ENCODE results near the gene CD163L1.
A peak's percentile ranks its signal among the peaks of the same experiment; 100 is the strongest.
"Not testable (repeated sequence)": the region's sequence is repeated elsewhere in the genome, so short reads cannot be mapped to it uniquely, and the experiment has no call there.

The CD163L1 gene

GRCh38 chr12:7444537-7444936, 584 bp upstream of the CD163L1 start:
- Histone ChIP-seq H3K27me3 (ENCODE audit: control insufficient read depth, insufficient read depth, low read length) (peaks cover 5% of the 10 kb centered on the region), H3K9ac (ENCODE audit: low read depth, low read length) (no peak overlapping the region), H3K9me3 (ENCODE audit: control insufficient read depth, insufficient read depth, low read length) (no peaks in the 10 kb centered on the region), H3K36me3 (ENCODE audit: control insufficient read depth, insufficient read depth, low read length) (no peaks in the 10 kb centered on the region), H3K4me1 (ENCODE audit: control insufficient read depth, insufficient read depth, low read length) (no peaks in the 10 kb centered on the region), H3K4me3 (ENCODE audit: low read depth, low read length) (no peak overlapping the region)

DNA sequence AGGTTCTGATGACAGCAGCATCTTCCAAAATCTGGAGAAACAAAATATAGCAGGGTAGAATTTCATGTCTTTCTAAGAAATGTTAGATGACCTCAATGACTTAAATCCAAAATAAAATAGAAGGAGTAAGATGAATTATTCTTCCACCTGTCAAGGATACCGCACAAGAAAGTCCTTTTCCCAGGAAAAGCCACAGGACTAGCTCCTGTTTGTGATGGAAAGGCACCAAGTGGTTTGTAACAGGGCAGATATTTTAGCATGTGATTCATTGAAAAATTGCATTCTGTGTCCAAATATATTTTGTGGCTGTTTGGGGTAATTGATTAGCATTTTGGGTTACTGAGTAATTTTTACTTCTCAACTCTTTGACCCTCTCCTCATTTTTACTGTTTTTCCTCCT, 2.7 kb downstream of the CD163L1 start:
- Histone ChIP-seq H3K9me3 (ENCODE audit: control insufficient read depth, insufficient read depth, low read length) (no peaks in the 10 kb centered on the region), H3K36me3 (ENCODE audit: control insufficient read depth, insufficient read depth, low read length) (no peaks in the 10 kb centered on the region), H3K9ac (ENCODE audit: low read depth, low read length) (no peak overlapping the region), H3K4me1 (ENCODE audit: control insufficient read depth, insufficient read depth, low read length) (no peaks in the 10 kb centered on the region), H3K27me3 (ENCODE audit: control insufficient read depth, insufficient read depth, low read length) (peaks cover 7% of the 10 kb centered on the region), H3K4me3 (ENCODE audit: low read depth, low read length) (no peak overlapping the region)

GRCh38 chr12:7439579-7440505, 4.1 kb downstream of the CD163L1 start:
- Histone ChIP-seq H3K36me3 (ENCODE audit: control insufficient read depth, insufficient read depth, low read length) (no peaks in the 10 kb centered on the region), H3K4me3 (ENCODE audit: low read depth, low read length) (peak overlapping the region; percentile 64), H3K9me3 (ENCODE audit: control insufficient read depth, insufficient read depth, low read length) (no peaks in the 10 kb centered on the region), H3K27me3 (ENCODE audit: control insufficient read depth, insufficient read depth, low read length) (peaks cover 7% of the 10 kb centered on the region), H3K9ac (ENCODE audit: low read depth, low read length) (no peak overlapping the region), H3K4me1 (ENCODE audit: control insufficient read depth, insufficient read depth, low read length) (no peaks in the 10 kb centered on the region)

- H3K4me3 ChIP-seq (ENCODE audit: low read depth, low read length) = peak overlapping the region; percentile 64
These were observed 5.5 kb downstream of the CD163L1 start for GRCh38 chr12:7438291-7438995.

DNA sequence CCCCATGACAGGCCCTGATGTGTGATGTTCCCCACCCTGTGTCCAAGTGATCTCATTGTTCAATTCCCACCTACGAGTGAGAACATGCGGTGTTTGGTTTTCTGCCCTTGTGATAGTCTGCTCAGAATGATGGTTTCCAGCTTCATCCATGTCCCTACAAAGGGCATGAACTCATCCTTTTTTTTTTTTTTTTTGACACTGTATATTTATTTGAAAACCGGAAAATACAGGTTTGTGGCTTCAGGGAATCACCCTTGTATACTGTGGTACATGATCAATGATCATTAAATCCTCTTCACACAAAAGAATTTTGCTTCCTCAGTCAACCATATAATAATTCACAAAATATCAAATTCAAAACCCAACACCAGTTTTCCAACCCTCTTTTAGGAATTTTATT, 6.5 kb downstream of the CD163L1 start:
- not testable (repeated sequence) for H3K27me3 ChIP-seq (ENCODE audit: control insufficient read depth, insufficient read depth, low read length); H3K9ac ChIP-seq (ENCODE audit: low read depth, low read length); H3K4me1 ChIP-seq (ENCODE audit: control insufficient read depth, insufficient read depth, low read length)

More at GRCh38 chr12:7438291-7438995, 5.5 kb downstream of the CD163L1 start:
- H3K4me1 ChIP-seq (ENCODE audit: control insufficient read depth, insufficient read depth, low read length); H3K36me3 ChIP-seq (ENCODE audit: control insufficient read depth, insufficient read depth, low read length); H3K9ac ChIP-seq (ENCODE audit: low read depth, low read length); H3K27me3 ChIP-seq (ENCODE audit: control insufficient read depth, insufficient read depth, low read length); H3K9me3 ChIP-seq (ENCODE audit: control insufficient read depth, insufficient read depth, low read length): not testable (repeated sequence)

DNA sequence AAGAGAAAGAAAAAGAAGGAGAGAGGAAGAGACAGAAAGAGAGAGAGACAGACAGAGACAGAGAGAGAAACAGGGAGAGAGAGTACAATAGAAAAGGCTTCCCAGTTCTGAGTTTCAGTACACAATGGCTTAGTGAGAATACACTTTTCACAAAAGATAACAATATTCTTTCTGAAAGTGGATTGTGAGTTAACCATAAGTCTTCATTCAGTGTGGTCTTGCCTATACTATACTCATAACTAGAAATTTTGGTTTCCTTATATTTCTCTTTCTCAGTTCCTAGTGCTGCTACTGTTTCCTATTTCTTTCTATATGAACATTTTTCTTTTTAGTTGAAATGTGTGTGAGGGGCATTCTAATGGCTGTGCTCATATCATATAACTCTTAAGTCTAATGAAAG, 9.3 kb downstream of the CD163L1 start:
- no peak overlapping the region for H3K4me3 ChIP-seq (ENCODE audit: low read depth, low read length)
- H3K9ac ChIP-seq (ENCODE audit: low read depth, low read length) = no peak overlapping the region
- H3K36me3 ChIP-seq (ENCODE audit: control insufficient read depth, insufficient read depth, low read length) = no peaks in the 10 kb centered on the region
- H3K9me3 ChIP-seq (ENCODE audit: control insufficient read depth, insufficient read depth, low read length) = no peaks in the 10 kb centered on the region
- H3K27me3 ChIP-seq (ENCODE audit: control insufficient read depth, insufficient read depth, low read length) = peaks cover 2% of the 10 kb centered on the region
- peaks cover 6% of the 10 kb centered on the region for H3K4me1 ChIP-seq (ENCODE audit: control insufficient read depth, insufficient read depth, low read length)

More for the DNA sequence above, 6.5 kb downstream of the CD163L1 start:
- not testable (repeated sequence) for H3K9me3 ChIP-seq (ENCODE audit: control insufficient read depth, insufficient read depth, low read length); H3K36me3 ChIP-seq (ENCODE audit: control insufficient read depth, insufficient read depth, low read length); H3K4me3 ChIP-seq (ENCODE audit: low read depth, low read length)

DNA sequence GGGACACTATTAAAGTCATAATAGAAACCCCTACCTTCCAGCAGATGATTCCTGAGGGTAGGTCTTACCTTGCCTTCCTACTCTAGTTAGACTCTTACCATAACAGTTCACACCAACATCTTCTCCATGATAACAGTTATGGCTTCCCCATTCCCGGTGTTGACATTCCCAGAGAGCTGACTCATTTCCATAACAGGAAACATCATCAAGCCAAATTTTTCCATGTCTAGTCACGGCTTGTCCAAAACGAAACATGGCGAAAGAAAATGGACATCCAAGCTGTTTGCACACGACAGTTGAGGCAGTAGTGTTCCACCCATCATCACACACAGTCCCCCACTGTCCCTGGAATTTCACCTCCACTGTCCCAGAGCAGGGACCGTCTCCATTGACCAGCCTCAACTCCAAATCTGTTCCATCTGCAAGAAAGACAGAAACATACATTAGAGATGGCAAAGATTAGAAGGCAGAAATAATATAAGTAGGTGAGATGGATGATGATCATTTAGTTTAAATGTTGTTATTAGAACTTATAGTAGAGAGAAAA, 10.6 kb downstream of the CD163L1 start:
- no peaks in the 10 kb centered on the region for H3K27me3 ChIP-seq (ENCODE audit: control insufficient read depth, insufficient read depth, low read length)
- H3K4me3 ChIP-seq (ENCODE audit: low read depth, low read length) = no peak overlapping the region

DNA sequence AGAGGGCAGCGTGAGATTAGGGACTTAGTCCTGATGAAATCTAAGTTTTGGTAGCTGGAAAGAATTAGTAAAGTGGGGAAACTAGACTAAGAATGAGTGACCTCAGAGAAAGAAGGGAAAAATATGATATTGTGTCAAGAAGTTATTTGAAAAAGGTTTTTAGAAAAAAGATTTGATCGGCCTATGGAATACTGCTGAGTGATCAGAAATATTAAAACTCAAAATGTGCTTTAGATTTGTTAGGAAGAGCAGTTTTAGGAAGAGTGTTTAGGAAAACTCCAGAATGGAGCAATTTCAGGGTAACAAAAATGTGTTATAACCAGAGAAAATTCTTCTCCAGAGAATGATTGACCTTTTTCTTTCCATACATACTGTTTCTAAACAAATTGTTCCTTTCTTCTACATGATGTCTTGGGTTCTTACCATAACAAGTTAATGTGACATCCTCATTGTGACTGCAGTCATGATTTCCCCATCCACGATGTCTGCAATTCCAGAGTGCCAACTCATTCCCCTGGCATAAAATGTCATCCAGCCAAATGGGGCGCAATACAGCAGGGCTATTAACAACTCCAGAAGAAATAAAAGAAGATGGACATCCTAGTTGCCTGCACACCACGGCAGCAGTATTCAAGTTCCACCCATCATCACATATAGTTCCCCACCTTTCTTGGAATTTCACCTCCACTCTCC, 11.8 kb downstream of the CD163L1 start:
- Histone ChIP-seq H3K4me1 (ENCODE audit: control insufficient read depth, insufficient read depth, low read length) (peaks cover 6% of the 10 kb centered on the region), H3K36me3 (ENCODE audit: control insufficient read depth, insufficient read depth, low read length) (no peaks in the 10 kb centered on the region), H3K4me3 (ENCODE audit: low read depth, low read length) (no peak overlapping the region), H3K9ac (ENCODE audit: low read depth, low read length) (no peak overlapping the region), H3K27me3 (ENCODE audit: control insufficient read depth, insufficient read depth, low read length) (no peaks in the 10 kb centered on the region), H3K9me3 (ENCODE audit: control insufficient read depth, insufficient read depth, low read length) (no peaks in the 10 kb centered on the region)

More for the DNA sequence above, 10.6 kb downstream of the CD163L1 start:
- H3K9ac ChIP-seq (ENCODE audit: low read depth, low read length) = no peak overlapping the region
- H3K4me1 ChIP-seq (ENCODE audit: control insufficient read depth, insufficient read depth, low read length) = peaks cover 6% of the 10 kb centered on the region
- no peaks in the 10 kb centered on the region for H3K36me3 ChIP-seq (ENCODE audit: control insufficient read depth, insufficient read depth, low read length)
- H3K9me3 ChIP-seq (ENCODE audit: control insufficient read depth, insufficient read depth, low read length) = no peaks in the 10 kb centered on the region

GRCh38 chr12:7411343-7411742, 32.6 kb downstream of the CD163L1 start:
- peaks cover 8% of the 10 kb centered on the region for H3K4me1 ChIP-seq (ENCODE audit: control insufficient read depth, insufficient read depth, low read length)
- H3K9ac ChIP-seq (ENCODE audit: low read depth, low read length) = no peak overlapping the region
- H3K9me3 ChIP-seq (ENCODE audit: control insufficient read depth, insufficient read depth, low read length) = no peaks in the 10 kb centered on the region
- H3K4me3 ChIP-seq (ENCODE audit: low read depth, low read length) = no peak overlapping the region
- H3K36me3 ChIP-seq (ENCODE audit: control insufficient read depth, insufficient read depth, low read length) = no peaks in the 10 kb centered on the region
- no peaks in the 10 kb centered on the region for H3K27me3 ChIP-seq (ENCODE audit: control insufficient read depth, insufficient read depth, low read length)

GRCh38 chr12:7404275-7404674, 39.7 kb downstream of the CD163L1 start:
- H3K4me1 ChIP-seq (ENCODE audit: control insufficient read depth, insufficient read depth, low read length) = no peaks in the 10 kb centered on the region
- H3K9me3 ChIP-seq (ENCODE audit: control insufficient read depth, insufficient read depth, low read length) = no peaks in the 10 kb centered on the region
- H3K27me3 ChIP-seq (ENCODE audit: control insufficient read depth, insufficient read depth, low read length) = no peaks in the 10 kb centered on the region
- no peak overlapping the region for H3K9ac ChIP-seq (ENCODE audit: low read depth, low read length)
- H3K4me3 ChIP-seq (ENCODE audit: low read depth, low read length) = no peak overlapping the region
- no peaks in the 10 kb centered on the region for H3K36me3 ChIP-seq (ENCODE audit: control insufficient read depth, insufficient read depth, low read length)

GRCh38 chr12:7403466-7403865, 40.5 kb downstream of the CD163L1 start:
- no peaks in the 10 kb centered on the region for H3K36me3 ChIP-seq (ENCODE audit: control insufficient read depth, insufficient read depth, low read length)

More at GRCh38 chr12:7403466-7403865, 40.5 kb downstream of the CD163L1 start:
- no peaks in the 10 kb centered on the region for H3K4me1 ChIP-seq (ENCODE audit: control insufficient read depth, insufficient read depth, low read length)
- H3K27me3 ChIP-seq (ENCODE audit: control insufficient read depth, insufficient read depth, low read length) = no peaks in the 10 kb centered on the region
- H3K9me3 ChIP-seq (ENCODE audit: control insufficient read depth, insufficient read depth, low read length) = no peaks in the 10 kb centered on the region
- no peak overlapping the region for H3K9ac ChIP-seq (ENCODE audit: low read depth, low read length)
- no peak overlapping the region for H3K4me3 ChIP-seq (ENCODE audit: low read depth, low read length)

Data from iPS-15b (cell line).